Mesenteric fat pad (tissue), 1 donor: Measurements from ENCODE around the gene FMO2. TPM values are rescaled to one million over a fixed set of nuclear protein-coding genes. Genes with fewer than 3 reads are reported as not detected.

Experiments
- DNase-seq: peaks from one replicate; pipeline ENCODE4 v3.0.0-alpha.2; 2020; ENCODE audit warnings: low spot score
- long read RNA-seq: library from polyadenylated mRNA; unstranded; transcript quantifications from one replicate; pipeline ENCODE4 v2.0.0, GENCODE V29; 2020
- total RNA-seq: library from RNA; stranded (reverse); fragmentation: NEBNext Ultra II Directional; extraction: Animal tissue kit (Norgen Biotek cat#: 25700); gene quantifications from one replicate; pipeline ENCODE4 v1.2.1, GENCODE V29; 2021
- donor health status: DM: yes; HTN: yes; CAD: no.

Gene FMO2
- 45.2 TPM for total RNA-seq
- long read RNA-seq, transcript FMO2-201 (9 exons, 3,851 nt), result major isoform, 73 of 115 reads
- long read RNA-seq, partial matches to known transcripts, result 24 of 115 reads
- long read RNA-seq, other reads (novel, unspliced or antisense), result 17 of 115 reads

GRCh38 chr1:171185091-171185490 is at the start of gene FMO2:
TSS of gene FMO2 (plus strand) at chr1:171185300. CDS start at chr1:171185714, 414 bp downstream.
- DNase-seq, result no peak

GRCh38 chr1:171137580-171137979 is 47.5 kb upstream of the FMO2 start:
- no peak for DNase-seq

GRCh38 chr1:171138980-171139379 is 46.1 kb upstream of the FMO2 start:
- no peak for DNase-seq

GRCh38 chr1:171139890-171140289 is 45.2 kb upstream of the FMO2 start:
- DNase-seq, result no peak

GRCh38 chr1:171140401-171140800 is 44.7 kb upstream of the FMO2 start:
- DNase-seq, result no peak

GRCh38 chr1:171140956-171141687 is 44.0 kb upstream of the FMO2 start:
- DNase-seq, result no peak

GRCh38 chr1:171141688-171142415 is 43.2 kb upstream of the FMO2 start:
- no peak for DNase-seq

GRCh38 chr1:171142416-171143385 is 42.4 kb upstream of the FMO2 start:
- DNase-seq, result no peak

GRCh38 chr1:171150156-171150555 is 34.9 kb upstream of the FMO2 start:
- no peak for DNase-seq

- no peak for DNase-seq
These were observed 32.6 kb upstream of the FMO2 start for GRCh38 chr1:171152549-171152948.

GRCh38 chr1:171155484-171155883 is 29.6 kb upstream of the FMO2 start:
- no peak for DNase-seq

- no peak for DNase-seq
These were observed 27.0 kb upstream of the FMO2 start for GRCh38 chr1:171158096-171158495.

GRCh38 chr1:171158551-171158950 is 26.5 kb upstream of the FMO2 start:
- DNase-seq, result no peak

- no peak for DNase-seq
These were observed 26.0 kb upstream of the FMO2 start for GRCh38 chr1:171159148-171159547.

- DNase-seq, result no peak
These were observed 24.9 kb upstream of the FMO2 start for GRCh38 chr1:171160211-171160610.

GRCh38 chr1:171160639-171161354 is 24.3 kb upstream of the FMO2 start:
- no peak for DNase-seq

- DNase-seq, result no peak
These were observed 23.7 kb upstream of the FMO2 start for GRCh38 chr1:171161431-171161830.

- DNase-seq, result no peak
These were observed 18.7 kb upstream of the FMO2 start for GRCh38 chr1:171166361-171166760.

GRCh38 chr1:171167785-171168184 is 17.3 kb upstream of the FMO2 start:
- no peak for DNase-seq

- DNase-seq, result no peak
These were observed 12.6 kb upstream of the FMO2 start for GRCh38 chr1:171172471-171172870.

- DNase-seq, result no peak
These were observed 12.0 kb upstream of the FMO2 start for GRCh38 chr1:171173069-171173468.
